ENCODE measurements around the gene RBM19.

The RBM19 gene

DNA sequence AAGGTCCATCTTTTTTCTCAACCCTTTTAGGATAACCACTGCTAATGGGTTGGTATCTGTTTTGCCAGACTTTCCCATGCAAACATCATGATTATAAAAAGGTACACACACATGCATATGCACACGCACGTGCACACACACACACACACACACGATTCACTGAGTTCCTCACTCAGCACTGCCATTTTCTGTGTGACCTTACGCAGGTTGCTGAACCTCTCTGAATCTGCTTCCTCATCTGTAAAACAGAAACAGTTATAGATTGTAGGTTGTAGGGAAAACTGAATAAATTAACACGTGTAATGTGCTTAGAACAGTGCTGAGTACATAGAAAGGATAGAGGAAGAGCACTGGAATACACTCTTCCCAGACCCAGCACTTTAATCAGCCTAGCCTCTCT, 182.3 kb downstream of the RBM19 start:
- TF ChIP-seq, protein P1, sequence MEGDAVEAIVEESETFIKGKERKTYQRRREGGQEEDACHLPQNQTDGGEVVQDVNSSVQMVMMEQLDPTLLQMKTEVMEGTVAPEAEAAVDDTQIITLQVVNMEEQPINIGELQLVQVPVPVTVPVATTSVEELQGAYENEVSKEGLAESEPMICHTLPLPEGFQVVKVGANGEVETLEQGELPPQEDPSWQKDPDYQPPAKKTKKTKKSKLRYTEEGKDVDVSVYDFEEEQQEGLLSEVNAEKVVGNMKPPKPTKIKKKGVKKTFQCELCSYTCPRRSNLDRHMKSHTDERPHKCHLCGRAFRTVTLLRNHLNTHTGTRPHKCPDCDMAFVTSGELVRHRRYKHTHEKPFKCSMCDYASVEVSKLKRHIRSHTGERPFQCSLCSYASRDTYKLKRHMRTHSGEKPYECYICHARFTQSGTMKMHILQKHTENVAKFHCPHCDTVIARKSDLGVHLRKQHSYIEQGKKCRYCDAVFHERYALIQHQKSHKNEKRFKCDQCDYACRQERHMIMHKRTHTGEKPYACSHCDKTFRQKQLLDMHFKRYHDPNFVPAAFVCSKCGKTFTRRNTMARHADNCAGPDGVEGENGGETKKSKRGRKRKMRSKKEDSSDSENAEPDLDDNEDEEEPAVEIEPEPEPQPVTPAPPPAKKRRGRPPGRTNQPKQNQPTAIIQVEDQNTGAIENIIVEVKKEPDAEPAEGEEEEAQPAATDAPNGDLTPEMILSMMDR (IDR thresholded peaks at IDR 0.05; ENCODE audit: low read depth, low read length) = no peak
- DNase-seq (ENCODE audit: extremely low read depth, low read depth) = no peak

DNA sequence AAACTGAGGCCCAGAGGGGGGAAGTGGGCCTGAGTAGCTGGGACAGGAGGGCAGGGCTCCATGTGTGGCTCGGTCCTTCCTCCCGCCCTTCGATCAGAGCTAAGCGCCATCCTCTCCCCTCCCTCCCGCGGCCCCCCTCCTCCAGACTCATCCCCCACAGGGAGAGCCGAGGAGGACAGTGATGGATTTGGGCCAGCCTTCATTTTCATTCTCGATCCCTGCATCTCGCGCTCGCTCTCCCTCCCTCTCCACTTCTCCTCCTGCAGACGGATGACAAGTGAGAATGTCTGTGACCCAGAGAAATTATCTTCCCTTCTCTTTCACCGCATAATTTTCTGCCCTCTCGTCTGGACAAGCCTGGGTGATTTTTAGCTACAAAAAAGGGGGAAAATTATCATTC, 183.3 kb downstream of the RBM19 start:
- TF ChIP-seq, protein P1 (IDR thresholded peaks at IDR 0.05; ENCODE audit: low read depth, low read length) = no peak
- DNase-seq (ENCODE audit: extremely low read depth, low read depth) = no peak

DNA sequence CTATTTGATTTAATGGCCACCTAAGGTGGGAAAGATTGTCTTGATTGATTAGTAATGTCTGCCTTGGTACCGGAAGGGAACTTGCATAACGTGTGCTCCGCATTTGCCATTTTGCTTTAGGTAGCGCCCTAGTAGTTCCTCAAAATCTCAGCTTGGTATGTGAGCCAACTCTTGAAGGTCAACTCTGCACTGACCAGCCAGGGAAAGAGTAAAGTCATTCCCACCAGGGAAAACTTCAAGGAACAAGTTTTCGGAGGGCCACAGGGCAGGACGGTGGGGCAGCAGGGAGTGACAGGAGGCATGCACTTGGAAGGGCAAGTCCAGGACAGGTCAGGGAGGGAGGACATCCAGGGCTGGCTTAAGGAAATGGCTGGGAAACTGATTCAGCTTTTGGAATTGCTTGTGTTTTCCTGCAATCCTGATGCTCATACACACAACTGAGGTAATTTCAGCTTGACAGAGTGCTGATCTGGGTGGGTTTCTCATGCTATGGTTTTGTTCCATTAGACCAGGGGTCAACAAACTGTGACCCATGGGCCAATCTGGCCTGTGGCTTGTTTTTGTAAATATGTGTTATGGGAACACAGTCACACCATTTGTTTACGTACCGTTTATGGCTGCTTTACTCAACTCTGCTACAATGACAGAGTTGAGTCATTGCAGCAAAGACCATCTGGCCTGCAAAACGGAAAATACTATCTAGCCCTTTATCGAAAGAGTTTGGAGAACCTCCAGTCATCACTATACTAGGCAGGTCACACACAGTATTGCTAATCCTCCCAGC, 184.5 kb downstream of the RBM19 start:
- DNase-seq (ENCODE audit: extremely low read depth, low read depth) = no peak
- TF ChIP-seq, protein P1 (IDR thresholded peaks at IDR 0.05; ENCODE audit: low read depth, low read length) = no peak

DNA sequence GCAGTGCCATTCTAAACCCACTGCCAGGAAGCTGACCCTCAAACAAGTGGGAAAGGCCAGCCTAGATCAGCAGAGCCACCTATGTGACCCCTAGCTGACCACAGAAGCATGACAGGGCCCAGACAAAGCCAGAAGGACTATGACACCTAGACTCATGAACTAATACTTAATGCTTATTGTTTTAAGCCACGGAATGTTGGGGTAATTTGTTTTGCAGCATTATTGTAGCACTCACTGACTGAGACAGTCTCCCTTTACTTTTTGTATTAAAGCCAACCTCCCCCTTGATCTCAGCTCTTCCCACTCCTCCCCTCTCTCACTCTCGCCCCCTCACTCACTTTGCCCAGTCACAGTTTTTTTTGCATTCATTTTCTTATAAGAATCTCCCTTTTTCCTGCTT, 186.4 kb downstream of the RBM19 start:
- DNase-seq (ENCODE audit: extremely low read depth, low read depth) = no peak
- TF ChIP-seq, protein P1 (IDR thresholded peaks at IDR 0.05; ENCODE audit: low read depth, low read length) = no peak

DNA sequence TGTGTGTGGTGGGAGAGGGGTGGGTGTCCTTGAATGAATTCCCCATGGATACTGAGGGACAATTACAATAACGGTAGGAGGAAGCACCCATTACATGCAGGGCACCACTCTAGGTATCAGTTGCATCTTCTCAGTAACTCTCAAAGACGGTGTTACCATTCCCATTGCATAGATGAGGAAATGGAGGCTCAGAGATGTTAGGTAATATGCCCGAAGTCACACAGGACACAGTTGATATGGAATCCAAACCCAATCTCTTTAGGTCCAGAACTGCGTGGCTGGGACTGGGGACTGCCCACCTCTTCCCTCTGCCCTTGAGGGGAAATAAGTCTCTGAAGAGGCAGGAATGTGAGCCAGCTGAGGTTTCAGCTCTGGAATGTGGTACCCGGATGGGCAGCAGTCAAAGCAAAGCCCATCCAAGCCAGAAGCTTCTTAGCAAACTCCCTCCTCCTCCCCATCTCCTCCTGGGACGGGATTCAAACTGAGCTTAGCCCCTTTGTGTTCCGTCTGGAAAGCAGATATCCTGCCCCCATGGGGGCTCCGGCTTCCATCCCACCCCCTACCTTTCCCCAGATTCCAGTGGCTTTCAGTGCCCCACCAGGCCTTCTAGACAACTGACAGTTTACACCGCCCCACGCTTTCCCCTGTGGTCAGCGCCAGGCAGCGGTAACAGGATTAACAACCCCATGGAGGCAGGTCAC, 187.5 kb downstream of the RBM19 start:
- DNase-seq (ENCODE audit: extremely low read depth, low read depth) = no peak
- TF ChIP-seq, protein P1 (IDR thresholded peaks at IDR 0.05; ENCODE audit: low read depth, low read length) = no peak

DNA sequence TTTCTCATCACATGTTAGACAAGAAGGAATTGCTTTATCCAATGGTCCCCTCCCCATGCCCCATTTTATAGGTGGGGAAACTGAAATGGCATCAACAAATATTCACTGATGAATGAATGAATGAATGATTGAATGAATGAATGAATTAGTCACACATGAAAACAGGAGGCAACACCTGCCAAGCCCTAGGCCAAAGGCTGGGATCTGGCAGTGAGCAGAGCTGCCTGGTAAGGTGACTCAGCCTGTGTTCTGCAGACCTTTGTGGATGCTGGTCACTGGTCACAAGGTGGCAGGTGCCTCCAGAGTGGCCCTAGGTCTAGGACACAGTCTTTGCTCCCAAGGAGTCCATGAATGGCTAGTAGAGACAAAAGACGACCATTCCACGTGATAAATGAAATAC, 188.4 kb downstream of the RBM19 start:
- no peak for DNase-seq (ENCODE audit: extremely low read depth, low read depth)

DNA sequence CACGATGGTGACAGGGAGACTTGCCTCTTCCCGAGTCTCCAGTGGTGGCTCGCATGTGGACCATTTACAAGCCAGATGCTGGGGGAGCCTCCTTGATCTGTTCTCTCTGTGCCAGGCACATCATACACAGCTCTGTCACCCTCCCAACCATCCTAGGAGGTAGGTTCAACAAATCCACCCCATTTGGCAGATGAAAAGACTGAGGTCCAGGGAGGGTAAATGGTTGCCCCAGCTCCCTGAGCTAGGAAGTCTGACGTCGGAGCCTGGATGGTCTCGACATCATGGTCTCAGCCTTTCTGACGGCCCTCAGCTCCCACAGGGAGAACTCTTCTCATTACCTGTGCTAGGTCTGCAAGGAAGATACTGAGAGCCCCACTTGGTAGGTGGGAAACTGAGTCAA, 189.6 kb downstream of the RBM19 start:
- TF ChIP-seq, protein P1 (IDR thresholded peaks at IDR 0.05; ENCODE audit: low read depth, low read length) = no peak
- DNase-seq (ENCODE audit: extremely low read depth, low read depth) = no peak

More for the DNA sequence above, 188.4 kb downstream of the RBM19 start:
- TF ChIP-seq, protein P1 (IDR thresholded peaks at IDR 0.05; ENCODE audit: low read depth, low read length) = no peak

Data from AG09319 (cell line).